PC-3 (cell line): ENCODE measurements around the gene CST4. TPM values are rescaled to one million over a fixed set of nuclear protein-coding genes. Genes with fewer than 3 reads are reported as not detected.
"Not testable (repeated sequence)": the region's sequence is repeated elsewhere in the genome, so short reads cannot be mapped to it uniquely, and the experiment has no call there.

Source experiments
- ATAC-seq: fragments of 200-7000 bp; cut with Tn5 transposase; 2 replicates; pipeline ENCODE4 v1.9.1; 2020; ENCODE audit warnings: mild to moderate bottlenecking, moderate library complexity
- Bru-seq: library from RNA; stranded (reverse); fragments of 400-500 nt; gene quantifications from one replicate; lab custom pipeline; 2021; lab: Mats Ljungman, UMichigan
- BruChase-seq, 2 experiments: library from RNA; stranded (reverse); fragments of 400-500 nt; gene quantifications; one replicate each; lab custom pipeline; 2021; lab: Mats Ljungman, UMichigan
- BruUV-seq: library from RNA; stranded (reverse); fragments of 400-500 nt; replicated peaks from 2 replicates; lab custom pipeline; 2021; lab: Mats Ljungman, UMichigan
- CTCF ChIA-PET: fragments of 300-600 bp; sonication (Branson Sonifier 250); formaldehyde crosslinking; loops from one replicate; lab custom pipeline; 2022; ENCODE audit warnings: antibody characterized with exemption; lab: Charles Lee
- POLR2A ChIA-PET: fragments of 300-600 bp; sonication (Branson Sonifier 250); formaldehyde crosslinking; loops from one replicate; lab custom pipeline; 2022; ENCODE audit warnings: antibody characterized with exemption; ENCODE audit not compliant: unreplicated experiment; lab: Charles Lee
- DNase-seq: peaks from one replicate; pipeline ENCODE4 v3.0.0-alpha.2; 2015
- H2AFZ ChIP-seq: fragments of 300-600 bp; sonication (generic); 2 replicates; pipeline ENCODE4 v1.6.0; 2016; ENCODE audit warnings: antibody characterized with exemption, low read length
- H3F3A ChIP-seq: fragments of 300-600 bp; sonication (generic); one replicate; pipeline ENCODE4 v1.6.0; 2017; ENCODE audit warnings: antibody characterized with exemption, low read length, control low read depth, mild to moderate bottlenecking; ENCODE audit not compliant: unreplicated experiment
- H3K27ac ChIP-seq: fragments of 300-600 bp; sonication (generic); 2 replicates; pipeline ENCODE4 v1.5.1; 2016; ENCODE audit warnings: mild to moderate bottlenecking, low read length
- H3K27me3 ChIP-seq: fragments of 300-600 bp; sonication (generic); 2 replicates; pipeline ENCODE4 v1.6.1; 2016; ENCODE audit warnings: low read length, mixed read lengths
- H3K36me3 ChIP-seq: fragments of 300-600 bp; sonication (generic); 2 replicates; pipeline ENCODE4 v1.6.1; 2016; ENCODE audit warnings: low read depth, mixed run types, low read length, mixed read lengths
- H3K4me1 ChIP-seq: fragments of 300-600 bp; sonication (generic); 2 replicates; pipeline ENCODE4 v1.5.1; 2016; ENCODE audit warnings: low read length; ENCODE audit not compliant: insufficient read depth
- H3K4me2 ChIP-seq: fragments of 300-600 bp; sonication (generic); 2 replicates; pipeline ENCODE4 v1.6.0; 2016; ENCODE audit warnings: low read length
- H3K4me3 ChIP-seq: fragments of 300-600 bp; sonication (generic); 2 replicates; pipeline ENCODE4 v1.5.1; 2016; ENCODE audit warnings: mild to moderate bottlenecking, low read length, mixed read lengths
- H3K79me2 ChIP-seq: fragments of 300-600 bp; sonication (generic); 2 replicates; pipeline ENCODE4 v1.6.1; 2017; ENCODE audit warnings: low read length, mixed read lengths
- H3K9ac ChIP-seq: fragments of 300-600 bp; sonication (generic); 2 replicates; pipeline ENCODE4 v1.6.0; 2016; ENCODE audit warnings: mild to moderate bottlenecking, low read length
- H3K9me2 ChIP-seq: fragments of 300-600 bp; sonication (generic); replicated peaks from 2 replicates; pipeline ENCODE4 v1.6.1; 2016; ENCODE audit warnings: mixed run types, low read length, mixed read lengths
- H3K9me3 ChIP-seq: fragments of 300-600 bp; sonication (generic); 2 replicates; pipeline ENCODE4 v1.6.1; 2016; ENCODE audit warnings: low read length, mixed read lengths
- H4K20me1 ChIP-seq: fragments of 300-600 bp; sonication (generic); 2 replicates; pipeline ENCODE4 v1.6.1; 2016; ENCODE audit warnings: low read length, mixed read lengths
- intact Hi-C: fragments of 100-400 bp; cut with micrococcal nuclease; formaldehyde crosslinking; loops from 2 replicates; pipeline ENCODE4 v1.9.0; 2023
- long read RNA-seq: library from polyadenylated mRNA; unstranded; transcript quantifications from one replicate; pipeline ENCODE4 v2.0.0, GENCODE V29; 2021; ENCODE audit not compliant: unreplicated experiment
- total RNA-seq: library from RNA; depleted of rRNA; stranded (reverse); fragments of >200 nt; gene quantifications from 2 replicates; pipeline ENCODE4 v1.2.3, GENCODE V29; 2014; rRNA removed

The CST4 gene, protein sequence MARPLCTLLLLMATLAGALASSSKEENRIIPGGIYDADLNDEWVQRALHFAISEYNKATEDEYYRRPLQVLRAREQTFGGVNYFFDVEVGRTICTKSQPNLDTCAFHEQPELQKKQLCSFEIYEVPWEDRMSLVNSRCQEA
- total RNA-seq (0.98 TPM in 1 of 2 replicates, not detected in the other), Bru-seq, nascent RNA (percentile 13 among the genes with signal in this experiment), BruChase-seq, experiment 1, labeled RNA remaining after a 6-hour chase (percentile 11 among the genes with signal in this experiment), BruChase-seq, experiment 2, labeled RNA remaining after a 2-hour chase (percentile 12 among the genes with signal in this experiment)
- long read RNA-seq = 0 reads

DNA sequence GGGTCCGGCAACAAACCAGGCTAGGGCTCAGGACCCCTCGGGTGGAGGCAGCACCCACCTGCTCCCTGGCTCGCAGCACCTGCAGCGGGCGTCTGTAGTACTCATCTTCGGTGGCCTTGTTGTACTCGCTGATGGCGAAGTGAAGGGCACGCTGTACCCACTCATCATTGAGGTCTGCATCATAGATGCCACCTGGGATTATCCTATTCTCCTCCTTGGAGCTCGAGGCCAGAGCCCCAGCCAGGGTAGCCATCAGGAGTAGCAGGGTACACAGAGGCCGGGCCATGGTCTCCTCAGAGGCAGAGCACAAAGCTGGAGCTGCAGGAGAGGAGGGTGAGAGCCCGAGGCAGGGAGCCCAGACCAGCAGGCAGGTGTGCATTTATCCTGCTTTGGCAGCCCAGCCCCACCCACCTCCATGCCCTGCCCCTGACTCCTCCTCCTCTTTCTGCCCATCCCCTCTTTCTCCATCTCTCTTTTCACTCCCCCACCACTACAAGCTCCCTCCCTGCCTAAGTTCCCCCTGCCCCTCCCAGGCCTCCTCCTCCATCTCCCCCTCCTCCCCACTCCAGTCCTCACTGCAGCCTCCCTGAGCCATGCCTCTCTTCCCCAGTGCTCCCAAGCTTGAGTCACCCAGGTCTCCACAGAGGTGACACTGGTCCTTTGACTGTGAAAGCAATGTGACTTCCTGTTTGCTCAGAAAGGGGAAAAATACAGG, at the start of gene CST4:
TSS of gene CST4 (minus strand) at position 355 of the 715 bp plus-strand sequence. CDS start at position 286, 69 bp downstream.
- H3K9me2 ChIP-seq, H3K79me2 ChIP-seq, CTCF ChIA-PET, H3K9ac ChIP-seq, H3K27ac ChIP-seq, H3K9me3 ChIP-seq, DNase-seq, H3K4me3 ChIP-seq, POLR2A ChIA-PET, H2AFZ ChIP-seq, intact Hi-C loops, ATAC-seq, H3K27me3 ChIP-seq, H3F3A ChIP-seq, H3K36me3 ChIP-seq, H3K4me2 ChIP-seq, BruUV-seq, H4K20me1 ChIP-seq: not testable (repeated sequence)
- peaks cover 29% of the 10 kb centered on the region for H3K4me1 ChIP-seq

DNA sequence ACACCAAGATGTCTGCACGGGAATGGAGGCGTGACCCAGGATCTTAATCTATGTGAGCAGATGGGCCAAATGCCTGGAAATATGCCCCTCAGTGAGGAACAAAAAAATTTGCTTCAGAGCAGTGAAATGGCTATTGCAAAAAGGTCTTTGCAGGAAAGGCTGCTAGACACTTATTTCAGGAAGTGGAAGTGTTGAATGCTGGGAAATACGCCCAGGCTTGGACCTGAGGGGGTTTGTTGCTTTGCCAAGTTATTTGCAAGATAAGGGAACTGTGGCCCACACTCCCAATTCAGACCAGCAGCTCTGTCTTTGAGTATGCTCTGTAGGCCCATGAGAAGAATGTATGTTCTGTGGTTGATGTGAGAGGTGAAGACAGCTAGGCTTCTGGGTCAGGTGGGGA, 46.6 kb upstream of the CST4 start:
- POLR2A ChIA-PET, H3F3A ChIP-seq, H3K27ac ChIP-seq, H3K4me1 ChIP-seq, H3K9me2 ChIP-seq, H3K4me3 ChIP-seq, H2AFZ ChIP-seq, H3K4me2 ChIP-seq, H3K9ac ChIP-seq, DNase-seq, BruUV-seq, H3K9me3 ChIP-seq, H4K20me1 ChIP-seq, H3K36me3 ChIP-seq, intact Hi-C loops, H3K27me3 ChIP-seq, CTCF ChIA-PET, ATAC-seq, H3K79me2 ChIP-seq: not testable (repeated sequence)

DNA sequence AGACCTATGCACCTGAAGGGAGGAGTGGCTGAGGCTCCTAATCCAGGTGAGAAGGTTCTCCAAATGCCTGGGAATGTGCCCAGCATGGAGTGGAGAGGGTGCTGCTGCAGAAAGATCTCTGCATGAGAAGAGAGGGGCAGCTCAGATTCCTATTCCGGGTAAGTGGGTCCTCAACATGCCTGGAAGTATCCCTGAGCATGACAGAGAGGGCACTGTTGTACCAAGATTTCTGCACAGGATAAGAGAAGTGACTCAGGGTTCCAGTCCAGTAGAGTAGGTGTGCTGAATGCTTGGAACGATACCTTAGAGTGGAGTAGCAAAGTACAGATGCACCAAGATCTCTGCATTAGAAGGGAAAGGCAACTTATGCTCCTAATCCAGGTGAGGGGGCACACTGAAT, 46.1 kb upstream of the CST4 start:
- H3K9ac ChIP-seq, H3K9me3 ChIP-seq, CTCF ChIA-PET, intact Hi-C loops, H3K4me1 ChIP-seq, H3K36me3 ChIP-seq, POLR2A ChIA-PET, ATAC-seq, H3K27ac ChIP-seq, H3F3A ChIP-seq, H3K4me3 ChIP-seq, H3K4me2 ChIP-seq, DNase-seq, H4K20me1 ChIP-seq, H3K79me2 ChIP-seq, BruUV-seq, H2AFZ ChIP-seq, H3K9me2 ChIP-seq: not testable (repeated sequence)
- H3K27me3 ChIP-seq = peaks cover 14% of the 10 kb centered on the region

DNA sequence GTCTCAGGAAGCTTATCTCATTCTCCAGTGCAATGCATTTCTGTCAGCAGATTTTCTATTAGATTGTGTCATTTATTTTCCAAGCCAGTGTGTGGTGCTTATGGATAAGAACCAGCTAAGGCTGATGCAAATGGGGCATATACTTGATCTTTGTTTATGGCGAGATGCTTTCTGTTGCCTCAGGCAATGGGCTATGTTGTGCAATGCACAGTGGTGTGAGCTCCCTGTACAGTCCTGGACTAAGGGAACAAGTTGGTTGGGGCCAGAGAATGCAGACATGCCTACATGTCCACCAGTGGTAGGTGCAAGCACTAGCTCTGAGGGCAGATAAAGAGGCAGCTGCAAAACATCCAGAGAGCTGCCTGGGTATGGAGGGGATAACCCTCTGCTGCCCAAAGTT, 45.6 kb upstream of the CST4 start:
- CTCF ChIA-PET, H3K36me3 ChIP-seq, H3K4me3 ChIP-seq, intact Hi-C loops, ATAC-seq, H3K9me2 ChIP-seq, H3K4me2 ChIP-seq, H4K20me1 ChIP-seq, H3K9me3 ChIP-seq, H3F3A ChIP-seq, H3K79me2 ChIP-seq, H3K4me1 ChIP-seq, H3K9ac ChIP-seq, BruUV-seq, H3K27ac ChIP-seq, DNase-seq, H2AFZ ChIP-seq, POLR2A ChIA-PET: not testable (repeated sequence)
- peaks cover 17% of the 10 kb centered on the region for H3K27me3 ChIP-seq
